HG03060 (cell line): Measurements from ENCODE around the gene RPP38.

Source experiments
- ATAC-seq: cut with Tn5 transposase; IDR thresholded peaks from one replicate; pipeline ENCODE4 v1.9.1; 2021; ENCODE audit warnings: low read depth, moderate number of reproducible peaks; ENCODE audit not compliant: unreplicated experiment

Gene RPP38

GRCh38 chr10:15106352-15107013, 9.3 kb downstream of the RPP38 start:
- no peak for ATAC-seq

GRCh38 chr10:15112657-15113056, 15.5 kb downstream of the RPP38 start:
- no peak for ATAC-seq

- ATAC-seq = no peak
Observed at GRCh38 chr10:15113766-15114165, 16.6 kb downstream of the RPP38 start.

- ATAC-seq = no peak
Observed at GRCh38 chr10:15116225-15116624, 19.1 kb downstream of the RPP38 start.

DNA sequence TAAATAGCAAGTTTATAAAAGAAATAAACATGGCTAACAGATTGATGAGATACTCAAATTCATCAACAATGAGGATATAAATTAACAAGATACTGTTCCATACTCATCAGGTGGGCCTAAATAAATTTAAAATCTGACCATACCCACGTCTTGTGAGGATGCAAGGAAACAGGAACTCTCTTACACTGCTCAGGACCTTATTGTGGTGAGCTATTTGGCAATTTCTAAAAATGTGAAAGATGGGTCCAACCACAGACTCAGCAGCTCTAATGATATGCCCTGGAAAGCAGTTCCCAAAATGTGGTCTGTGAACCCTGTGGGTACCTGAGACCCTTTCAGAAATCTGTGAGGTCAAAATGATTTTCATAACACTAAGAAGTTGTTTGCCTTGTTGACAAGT, 21.5 kb downstream of the RPP38 start:
- no peak for ATAC-seq

DNA sequence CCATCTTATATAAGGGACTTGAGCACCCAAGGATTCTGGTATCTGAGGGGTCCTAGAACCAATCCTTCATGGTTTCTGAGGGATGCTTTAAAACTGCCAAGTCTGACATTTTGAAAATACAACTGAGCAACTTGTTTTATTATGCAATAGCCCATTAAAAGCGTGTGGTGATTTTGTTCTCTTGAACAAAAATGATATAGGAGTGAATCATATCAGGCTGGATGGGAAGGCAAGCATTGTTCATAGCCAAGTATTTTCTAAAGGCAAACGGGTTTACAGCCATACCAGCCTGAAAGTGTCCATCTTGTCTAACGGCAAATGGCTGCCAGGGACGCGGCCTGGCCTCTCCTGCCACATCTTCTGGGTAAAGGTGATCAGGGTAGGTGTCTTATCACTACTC, 23.4 kb downstream of the RPP38 start:
- no peak for ATAC-seq

DNA sequence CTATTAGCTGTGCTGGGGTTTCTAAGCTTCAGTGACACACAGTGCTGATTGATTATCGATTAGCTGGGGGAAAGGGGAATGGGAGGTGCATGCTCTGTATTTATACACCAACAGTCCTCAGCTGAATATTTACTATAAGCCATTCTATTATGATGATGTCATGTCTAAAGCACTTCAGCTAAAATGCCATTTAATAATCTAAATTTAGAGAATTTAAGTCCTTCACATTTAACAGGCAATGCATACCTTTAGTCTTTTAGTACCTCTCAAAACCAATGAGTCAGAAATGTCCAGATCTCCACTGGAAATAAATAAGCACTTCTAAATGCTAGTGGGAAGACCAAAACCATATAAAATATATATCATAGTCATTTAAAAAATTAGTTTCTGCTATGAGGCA, 24.6 kb downstream of the RPP38 start:
- no peak for ATAC-seq

DNA sequence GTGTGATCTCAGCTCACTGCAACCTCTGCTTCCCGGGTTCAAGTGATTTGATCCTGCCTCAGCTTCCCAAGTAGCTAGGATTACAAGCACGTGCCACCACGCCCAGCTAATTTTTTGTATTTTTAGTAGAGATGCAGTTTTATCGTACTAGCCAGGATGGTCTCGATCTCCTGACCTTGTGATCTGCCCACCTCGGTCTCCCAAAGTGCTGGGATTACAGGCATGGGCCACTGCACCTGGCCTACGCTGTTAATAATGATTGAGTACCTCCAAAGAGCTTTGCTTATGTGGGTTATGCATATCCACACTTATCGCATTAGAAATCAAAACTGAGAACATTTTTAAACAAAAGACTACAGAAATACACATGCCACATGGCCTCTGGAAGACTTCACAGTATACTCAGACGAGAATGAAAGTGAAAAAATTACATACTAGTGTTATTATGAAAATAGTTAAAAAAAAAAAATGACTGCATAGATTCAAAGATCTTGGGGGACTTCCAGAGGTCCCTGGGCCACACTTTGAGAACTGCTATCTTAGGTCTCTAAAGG, 25.4 kb downstream of the RPP38 start:
- ATAC-seq = peak; percentile 77

DNA sequence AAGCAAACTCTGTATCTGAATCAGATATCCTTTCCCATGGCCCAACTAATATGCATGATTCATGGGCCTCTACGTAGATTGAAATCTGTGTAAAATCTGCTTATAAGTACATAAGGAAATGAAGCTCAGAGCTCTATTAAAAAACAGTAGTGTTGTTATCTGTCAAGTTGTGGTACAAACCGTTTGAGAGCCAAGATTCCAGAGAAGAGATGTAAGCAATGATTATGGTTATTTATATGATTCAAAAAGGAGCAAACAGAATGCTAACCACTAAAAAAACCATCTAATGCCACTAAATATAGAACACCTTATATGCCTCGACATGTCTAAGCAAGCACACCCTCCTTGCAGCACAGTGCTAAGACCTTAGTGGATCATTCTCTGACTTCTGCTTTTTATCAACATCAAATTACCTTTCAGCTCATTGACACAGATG, 26.6 kb downstream of the RPP38 start:
- no peak for ATAC-seq

GRCh38 chr10:15124190-15124589, 27.0 kb downstream of the RPP38 start:
- ATAC-seq = no peak

DNA sequence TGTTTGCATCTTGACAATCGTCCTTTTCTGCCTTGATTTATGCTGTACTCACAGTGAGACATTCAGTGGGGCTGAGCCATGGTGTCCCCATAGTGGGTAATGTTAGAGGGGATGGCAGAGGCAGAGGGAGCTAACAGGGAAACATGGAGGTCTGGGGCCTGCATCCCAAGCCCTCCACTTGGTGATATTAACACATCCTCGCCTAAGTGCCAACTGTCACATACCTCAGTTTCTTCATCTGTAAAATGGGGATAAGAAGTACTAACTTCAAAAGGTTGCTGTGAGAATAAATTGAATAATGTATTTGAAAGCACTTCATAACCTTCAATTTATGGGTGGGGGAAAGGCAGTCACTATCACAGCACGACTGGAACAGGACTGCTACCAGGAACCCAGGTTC, 27.8 kb downstream of the RPP38 start:
- ATAC-seq = no peak

- ATAC-seq = no peak
Observed at GRCh38 chr10:15131330-15131729, 34.2 kb downstream of the RPP38 start.

- ATAC-seq = no peak
Observed at GRCh38 chr10:15136129-15137035, 39.2 kb downstream of the RPP38 start.

- ATAC-seq = no peak
Observed at GRCh38 chr10:15137036-15137359, 39.8 kb downstream of the RPP38 start.

DNA sequence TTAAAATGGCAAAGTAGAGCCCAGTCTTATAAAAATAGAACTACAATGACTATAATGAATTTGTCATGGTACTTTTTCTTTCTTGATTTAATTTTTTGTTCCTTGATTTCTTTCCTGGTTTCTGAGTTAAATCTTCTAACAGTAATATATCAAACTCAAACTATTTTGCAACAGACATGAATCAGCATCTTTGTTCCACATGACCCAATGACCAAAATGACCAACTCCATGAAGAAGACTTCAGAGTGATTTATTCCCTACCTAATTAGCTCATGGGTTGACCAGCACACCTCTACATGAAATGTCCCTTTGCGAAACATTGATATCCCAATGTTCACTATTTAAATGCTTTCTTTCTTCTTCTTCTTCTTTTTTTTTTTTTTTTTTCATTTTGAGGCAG, 40.5 kb downstream of the RPP38 start:
- ATAC-seq = no peak

- no peak for ATAC-seq
Observed at GRCh38 chr10:15140698-15141097, 43.5 kb downstream of the RPP38 start.

GRCh38 chr10:15141136-15142054, 44.2 kb downstream of the RPP38 start:
- peak; percentile 96 for ATAC-seq

DNA sequence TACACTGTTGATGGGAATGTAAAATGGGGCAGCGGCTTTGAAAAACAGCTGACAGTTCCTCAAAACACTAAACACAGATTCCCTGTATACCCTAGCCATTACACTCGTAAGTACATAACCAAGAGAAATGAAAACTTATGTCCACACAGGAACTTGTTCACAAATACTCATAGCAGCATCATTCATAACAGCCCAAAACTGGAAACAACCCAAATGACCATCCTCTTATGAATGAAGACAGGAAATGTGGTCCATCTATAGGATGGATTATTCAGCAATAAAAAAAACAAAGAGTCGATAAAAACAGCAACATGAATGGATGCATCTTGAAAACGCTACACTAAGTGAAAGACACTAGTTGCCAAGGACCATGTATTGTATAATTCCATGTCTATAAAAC, 47.6 kb downstream of the RPP38 start:
- no peak for ATAC-seq

DNA sequence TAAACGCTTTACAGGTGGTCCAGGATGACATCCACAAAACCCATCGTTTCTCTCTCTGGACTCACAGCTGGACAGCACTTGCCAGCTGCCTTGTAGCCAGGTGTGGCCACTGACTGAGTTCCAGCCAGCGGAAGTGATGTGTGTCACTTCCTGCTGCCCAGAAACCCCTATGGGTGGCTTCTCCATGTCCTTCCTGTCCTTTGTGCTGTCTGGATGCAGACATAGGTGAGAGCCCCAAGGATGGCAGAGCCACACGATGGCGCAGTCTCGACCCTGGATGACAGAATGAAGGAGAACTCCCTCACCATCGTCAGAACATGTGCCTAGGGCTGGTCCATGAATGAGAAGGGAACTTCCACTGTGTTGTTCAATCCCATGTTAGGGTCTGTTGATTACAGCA, 49.2 kb downstream of the RPP38 start:
- ATAC-seq = no peak

DNA sequence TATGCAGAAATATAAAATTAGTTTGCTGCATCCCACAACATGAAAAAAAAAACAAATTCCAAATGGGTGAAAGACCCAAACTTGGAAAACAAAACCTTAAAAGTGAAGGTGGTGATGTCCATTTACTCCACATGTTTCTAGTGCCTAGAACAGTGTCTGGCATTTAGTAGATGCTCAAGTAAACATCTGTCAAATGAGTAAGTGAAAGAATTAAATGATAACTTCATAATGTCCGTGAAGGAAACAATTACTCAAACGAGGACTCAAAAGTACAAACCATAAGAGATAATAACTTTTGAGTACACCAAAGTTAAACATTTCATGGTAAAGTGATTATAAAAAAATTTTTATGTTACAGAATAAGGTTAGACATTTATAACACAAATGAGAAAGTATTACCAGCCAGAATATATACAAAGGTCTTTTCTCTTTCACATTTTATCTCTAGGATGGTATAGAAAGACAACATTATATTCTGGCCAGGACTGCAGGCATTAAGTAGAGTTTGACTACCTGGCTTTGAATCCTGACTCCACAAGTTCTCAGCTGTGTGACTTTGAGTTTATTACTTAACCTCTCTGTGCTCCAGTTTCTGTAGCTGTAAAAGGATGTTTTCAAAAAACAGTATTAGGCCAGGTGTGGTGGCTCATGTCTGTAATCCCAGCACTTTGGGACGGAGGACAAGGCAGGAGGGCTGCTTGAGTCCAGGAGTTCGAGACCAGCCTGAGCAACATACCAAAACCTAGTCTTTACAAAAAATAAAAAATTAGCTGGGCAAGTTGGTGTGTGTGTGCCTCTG, 50.6 kb downstream of the RPP38 start:
- no peak for ATAC-seq
